CD4-positive, alpha-beta T cell treated with Interferon alpha-2 for 1 hour (primary cell): ENCODE measurements around the gene KLHL20.
"Not testable (repeated sequence)": the region's sequence is repeated elsewhere in the genome, so short reads cannot be mapped to it uniquely, and the experiment has no call there.

Source experiments
- DNase-seq, 2 donors: peaks; one replicate each; pipeline ENCODE4 v3.0.0-alpha.2; 2020 to 2022

The KLHL20 gene

GRCh38 chr1:173714759-173715537 is at the start of gene KLHL20:
KLHL20 (plus strand) TSS chr1:173714981; CDS start chr1:173716044, 1,063 bp downstream.
- DNase-seq: peak; percentile 86 to 92

- DNase-seq: no peak
These were observed 48.1 kb upstream of the KLHL20 start for GRCh38 chr1:173666646-173667045.

- DNase-seq: no peak
These were observed 45.3 kb upstream of the KLHL20 start, which contains the start of gene ANKRD45 for GRCh38 chr1:173669491-173669941. ANKRD45 (minus strand) TSS chr1:173669851; CDS start chr1:173659418, 10,433 bp downstream.

- DNase-seq: not testable (repeated sequence)
These were observed 40.3 kb upstream of the KLHL20 start for GRCh38 chr1:173674496-173674895.

- DNase-seq: not testable (repeated sequence)
These were observed 34.6 kb upstream of the KLHL20 start for GRCh38 chr1:173680152-173680551.

GRCh38 chr1:173682184-173682583 is 32.6 kb upstream of the KLHL20 start:
- DNase-seq: no peak

GRCh38 chr1:173683838-173684237 is 30.9 kb upstream of the KLHL20 start:
- DNase-seq: not testable (repeated sequence)

- not testable (repeated sequence) for DNase-seq
These were observed 29.7 kb upstream of the KLHL20 start for GRCh38 chr1:173685121-173685520.

GRCh38 chr1:173688300-173688699 is 26.5 kb upstream of the KLHL20 start:
- no peak for DNase-seq

- DNase-seq: no peak
These were observed 21.5 kb upstream of the KLHL20 start for GRCh38 chr1:173693238-173693637.

- DNase-seq: not testable (repeated sequence)
These were observed 13.5 kb upstream of the KLHL20 start for GRCh38 chr1:173701299-173701698.

- no peak for DNase-seq
These were observed 12.0 kb upstream of the KLHL20 start for GRCh38 chr1:173702736-173703135.

- no peak for DNase-seq
These were observed 9.7 kb upstream of the KLHL20 start for GRCh38 chr1:173705117-173705516.

- no peak for DNase-seq
These were observed 6.0 kb upstream of the KLHL20 start for GRCh38 chr1:173708787-173709186.

- DNase-seq: no peak
These were observed 381 bp upstream of the KLHL20 start for GRCh38 chr1:173714441-173714758.

GRCh38 chr1:173715538-173715844 is 710 bp downstream of the KLHL20 start:
- no peak for DNase-seq

GRCh38 chr1:173717238-173717637 is 2.5 kb downstream of the KLHL20 start:
- no peak for DNase-seq

GRCh38 chr1:173731331-173731730 is 16.6 kb downstream of the KLHL20 start:
- DNase-seq: not testable (repeated sequence)

- no peak for DNase-seq
These were observed 19.1 kb downstream of the KLHL20 start for GRCh38 chr1:173733912-173734311.

- not testable (repeated sequence) for DNase-seq
These were observed 21.3 kb downstream of the KLHL20 start for GRCh38 chr1:173736104-173736503.

- DNase-seq: no peak
These were observed 27.6 kb downstream of the KLHL20 start for GRCh38 chr1:173742203-173742886.

GRCh38 chr1:173744651-173745050 is 29.9 kb downstream of the KLHL20 start:
- DNase-seq: no peak

GRCh38 chr1:173749137-173749536 is 34.4 kb downstream of the KLHL20 start:
- no peak for DNase-seq

- DNase-seq: no peak
These were observed 39.0 kb downstream of the KLHL20 start for GRCh38 chr1:173753830-173754229.
